Testis (tissue), 5 donors: ENCODE measurements around the gene G6PC1. TPM values are rescaled to one million over a fixed set of nuclear protein-coding genes. Genes with fewer than 3 reads are reported as not detected.
A peak's percentile ranks its signal among the peaks of the same experiment; 100 is the strongest.
"Not testable (repeated sequence)": the region's sequence is repeated elsewhere in the genome, so short reads cannot be mapped to it uniquely, and the experiment has no call there.

Source experiments
- DNase-seq: peaks from one replicate; pipeline ENCODE4 v3.0.0-alpha.2; 2019
- H3K27ac ChIP-seq, 2 donors: fragments of 200-600 bp; sonication (generic); one replicate each; pipeline ENCODE4 v1.5.1; 2019
- H3K27me3 ChIP-seq: fragments of 200-600 bp; sonication (generic); one replicate; pipeline ENCODE4 v1.5.1; 2019
- H3K36me3 ChIP-seq: fragments of 200-600 bp; sonication (generic); one replicate; pipeline ENCODE4 v1.5.1; 2017; ENCODE audit warnings: low read depth; ENCODE audit errors: missing control alignments
- H3K4me1 ChIP-seq: fragments of 200-600 bp; sonication (generic); one replicate; pipeline ENCODE4 v1.5.1; 2019
- H3K4me3 ChIP-seq, 2 donors: fragments of 200-600 bp; sonication (generic); one replicate each; pipeline ENCODE4 v1.5.1; 2017 to 2019
- H3K9me3 ChIP-seq: fragments of 200-600 bp; sonication (generic); one replicate; pipeline ENCODE4 v1.5.1; 2017
- CTCF ChIP-seq, 3 experiments: fragments of 450-650 bp in 2 of 3; fragments of 200-600 bp in 1 of 3; sonication (generic) in 1 of 3; IDR thresholded peaks; one replicate each; pipeline ENCODE4 v1.5.1; 2016 to 2019; ENCODE audit warnings: antibody characterized with exemption in 3 of 3, mild to moderate bottlenecking in 2 of 3, moderate library complexity in 1 of 3
- POLR2A ChIP-seq: fragments of 450-650 bp; IDR thresholded peaks from one replicate; pipeline ENCODE4 v1.6.1; 2017; ENCODE audit warnings: antibody characterized with exemption, mild to moderate bottlenecking, moderate library complexity
- WGBS, 2 donors: methylation state at CpG; one replicate each; pipeline ENCODE4 v1.1.5; 2018; 5-methylcytosine and 5-hydroxymethylcytosine counted together
- intact Hi-C: fragments of 100-400 bp; cut with DNase I; formaldehyde crosslinking; loops from one replicate; pipeline ENCODE4 v1.15.1; 2023; ENCODE audit warnings: low total_unique reads
- long read RNA-seq, 2 donors: transcript quantifications; one replicate each; lab custom pipeline, GENCODE V29; 2026
- polyA plus RNA-seq: library from polyadenylated mRNA; stranded (reverse); fragments of 350-450 nt; fragmentation: Illumina TruSeq; extraction: RNeasy Lipid Tissue Mini Kit (QIAGEN cat#74804); gene quantifications from one replicate; pipeline ENCODE4 v1.2.3, GENCODE V29; 2014; ENCODE audit warnings: low read depth, low replicate concordance; ENCODE audit not compliant: insufficient read depth
- total RNA-seq, 2 donors: library from RNA; depleted of rRNA; stranded (reverse); fragments of >200 nt; gene quantifications; one replicate each; pipeline ENCODE4 v1.2.3, GENCODE V29; 2016

The G6PC1 gene
- under 1 TPM in 1 of 2 donors, not detected in 1; 0.06 TPM for total RNA-seq
- 0.26 TPM for polyA plus RNA-seq
- long read RNA-seq, donor 1 = 0 reads
- long read RNA-seq, donor 2 = 0 reads

GRCh38 chr17:42900460-42901331, at the start of gene G6PC1:
G6PC1 (plus strand) TSS chr17:42900799; CDS start chr17:42900877, 78 bp downstream.
- H3K27me3 ChIP-seq = no peaks in the 10 kb centered on the region
- H3K4me1 ChIP-seq = no peaks in the 10 kb centered on the region
- WGBS, 2 donors = 87 to 88% methylated on average over 12 of the region's 12 CpGs
- no peak within 1 kb of the TSS for H3K27ac ChIP-seq
- no peaks in the 10 kb centered on the region for H3K9me3 ChIP-seq
- no peaks in the 10 kb centered on the region for H3K36me3 ChIP-seq
- TF ChIP-seq CTCF (IDR thresholded peaks at IDR 0.05) (no peak), POLR2A (no peak)
- DNase-seq = no peak
- intact Hi-C loops = no loop called here
- no peak within 1 kb of the TSS for H3K4me3 ChIP-seq

DNA sequence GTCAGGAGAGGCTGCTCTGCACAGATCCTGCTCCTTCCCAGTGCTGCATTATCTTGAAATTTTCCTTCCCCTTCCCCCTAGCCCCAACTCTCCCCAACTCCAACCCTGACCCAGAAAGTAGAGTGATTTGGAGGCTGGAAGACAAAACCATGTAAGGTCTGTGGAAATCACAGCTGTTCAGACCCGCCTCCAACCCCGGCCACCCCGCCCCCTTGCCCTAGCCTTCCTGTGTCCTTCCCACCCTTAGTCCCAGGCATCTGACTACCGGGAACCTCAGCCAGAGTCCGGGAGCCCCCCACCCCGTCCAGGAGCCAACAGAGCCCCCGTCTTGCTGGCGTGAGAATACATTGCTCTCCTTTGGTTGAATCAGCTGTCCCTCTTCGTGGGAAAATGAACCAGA, 49.6 kb upstream of the G6PC1 start, which contains the start of gene AOC3:
Gene AOC3 (plus strand): TSS at position 246 of the 400 bp plus-strand sequence. CDS start 145 bp downstream, at position 391.
- WGBS, 2 donors = 36 to 45% methylated on average over 8 to 9 of the region's 9 CpGs
- DNase-seq = peak; percentile 23
- Histone ChIP-seq H3K4me1 (peaks cover 6% of the 10 kb centered on the region), H3K9me3 (no peaks in the 10 kb centered on the region), H3K27ac (peak within 1 kb of the TSS in 1 of 2 donors; percentile 76), H3K4me3 (no peak within 1 kb of the TSS), H3K27me3 (no peaks in the 10 kb centered on the region), H3K36me3 (no peaks in the 10 kb centered on the region)
- TF ChIP-seq CTCF (IDR thresholded peaks at IDR 0.05) (no peak), POLR2A (no peak)
- intact Hi-C loops = no loop called here

GRCh38 chr17:42851371-42852240, 49.0 kb upstream of the G6PC1 start:
- H3K4me1 ChIP-seq, H3K36me3 ChIP-seq, H3K27me3 ChIP-seq, DNase-seq, H3K9me3 ChIP-seq, H3K4me3 ChIP-seq, intact Hi-C loops: not testable (repeated sequence)
- H3K27ac ChIP-seq = peak overlapping the region in 1 of 2 donors; percentile 76
- WGBS, 2 donors = 50 to 75% methylated on average over 1 to 17 of the region's 28 CpGs

- DNase-seq = no peak
- Histone ChIP-seq H3K4me3 (peak overlapping the region; percentile 5 to 6), H3K36me3 (no peaks in the 10 kb centered on the region), H3K9me3 (no peaks in the 10 kb centered on the region), H3K27me3 (no peaks in the 10 kb centered on the region), H3K4me1 (peaks cover 6% of the 10 kb centered on the region), H3K27ac (peak overlapping the region in 1 of 2 donors; percentile 76)
- intact Hi-C loops = no loop called here
- WGBS, 2 donors = 79 to 87% methylated on average over 15 of the region's 15 CpGs
- TF ChIP-seq POLR2A (no peak), CTCF (IDR thresholded peaks at IDR 0.05) (no peak)
Measured at GRCh38 chr17:42852351-42852750, 48.2 kb upstream of the G6PC1 start.

DNA sequence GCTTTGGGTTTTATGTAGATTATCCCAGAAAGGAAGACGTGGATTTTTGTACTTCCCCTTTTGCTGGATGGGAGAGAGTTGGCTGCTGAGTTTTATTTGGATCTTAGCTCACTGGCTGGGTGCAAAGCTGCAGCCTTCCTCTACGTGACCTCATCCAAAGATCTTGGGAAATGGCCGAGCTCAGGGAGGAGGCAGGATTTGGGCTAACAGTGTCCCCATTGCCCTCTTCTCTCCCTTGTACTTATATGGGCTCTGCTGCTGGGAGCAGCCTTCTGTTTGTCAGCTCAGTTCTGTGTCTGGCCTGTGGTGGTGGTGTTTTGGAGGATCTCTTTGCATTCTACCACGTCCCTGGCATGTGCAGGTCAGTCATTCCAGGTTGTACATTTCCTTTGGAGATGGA, 47.6 kb upstream of the G6PC1 start:
- TF ChIP-seq CTCF (IDR thresholded peaks at IDR 0.05) (no peak), POLR2A (no peak)
- intact Hi-C loops = no loop called here
- no peaks in the 10 kb centered on the region for H3K9me3 ChIP-seq
- H3K27me3 ChIP-seq = no peaks in the 10 kb centered on the region
- H3K4me1 ChIP-seq = peaks cover 6% of the 10 kb centered on the region
- no peaks in the 10 kb centered on the region for H3K36me3 ChIP-seq
- no peak for DNase-seq
- peak overlapping the region in 1 of 2 donors; percentile 76 for H3K27ac ChIP-seq
- WGBS, 2 donors = 50 to 71% methylated on average over 4 of the region's 4 CpGs
- H3K4me3 ChIP-seq = peak overlapping the region; percentile 5 to 6
